Kidney (tissue), 14 donors: ENCODE results near the gene POLRMT. TPM values are rescaled to one million over a fixed set of nuclear protein-coding genes. Genes with fewer than 3 reads are reported as not detected.

ENCODE experiments used
- DNase-seq, 5 donors: peaks; one replicate each; pipeline ENCODE4 v3.0.0-alpha.2; 2013 to 2020
- FAIRE-seq: peaks from 2 replicates; lab custom pipeline; 2012; peaks lifted over from hg19 to GRCh38; lab: Jason Lieb, UNC
- H3K27ac ChIP-seq, 2 donors: one replicate each; pipeline ENCODE4 v1.7.0; 2013; ENCODE audit warnings: low read depth in 2 of 2, low read length in 2 of 2, inconsistent platforms in 1 of 2
- H3K27me3 ChIP-seq: one replicate; pipeline ENCODE4 v1.7.1; 2013; ENCODE audit warnings: low read length, inconsistent platforms; ENCODE audit not compliant: control insufficient read depth, insufficient read depth
- H3K36me3 ChIP-seq, 3 donors: one replicate each; pipeline versions ENCODE4 v1.7.0 to v1.7.1; 2013; ENCODE audit warnings: low read length in 3 of 3, control low read depth in 1 of 3, inconsistent platforms in 1 of 3; ENCODE audit not compliant: insufficient read depth in 3 of 3, control insufficient read depth in 2 of 3
- H3K4me1 ChIP-seq, 3 donors: one replicate each; pipeline versions ENCODE4 v1.7.0 to v1.7.1; 2013; ENCODE audit warnings: low read length in 3 of 3, inconsistent platforms in 1 of 3, low read depth in 1 of 3; ENCODE audit not compliant: control insufficient read depth in 2 of 3, insufficient read depth in 2 of 3
- H3K4me3 ChIP-seq, 3 donors: one replicate each; pipeline versions ENCODE4 v1.7.0 to v1.8.1; 2013; ENCODE audit warnings: low read length in 3 of 3, control low read depth in 1 of 3, inconsistent platforms in 1 of 3
- H3K9ac ChIP-seq, 3 donors: one replicate each; pipeline versions ENCODE4 v1.7.0 to v1.7.1; 2013; ENCODE audit warnings: low read length in 3 of 3, control low read depth in 1 of 3, inconsistent platforms in 1 of 3
- H3K9me3 ChIP-seq, 3 donors: one replicate each; pipeline versions ENCODE4 v1.7.0 to v1.7.1; 2013; ENCODE audit warnings: low read length in 3 of 3, control low read depth in 1 of 3, inconsistent platforms in 1 of 3; ENCODE audit not compliant: control insufficient read depth in 2 of 3, insufficient read depth in 1 of 3
- intact Hi-C: fragments of 100-400 bp; cut with DNase I; formaldehyde crosslinking; loops from one replicate; pipeline ENCODE4 v1.11.1; 2022
- polyA plus RNA-seq: library from polyadenylated mRNA; stranded (reverse); fragments of 350-450 nt; fragmentation: Illumina TruSeq; extraction: RNeasy Lipid Tissue Mini Kit (QIAGEN cat#74804); gene quantifications from one replicate; pipeline ENCODE4 v1.2.3, GENCODE V29; 2014; ENCODE audit warnings: low read depth, low replicate concordance; ENCODE audit not compliant: insufficient read depth
- total RNA-seq: library from RNA; stranded (reverse); fragmentation: NEBNext Ultra II Directional; extraction: Animal tissue kit (Norgen Biotek cat#: 25700); gene quantifications from one replicate; pipeline ENCODE4 v1.2.1, GENCODE V29; 2021
- TF ChIP-seq, protein P1 (sequence below): IDR thresholded peaks from 3 replicates; pipeline ENCODE4 v1.5.1; 2012; ENCODE audit warnings: mild to moderate bottlenecking, moderate library complexity, borderline replicate concordance; ENCODE audit not compliant: insufficient read depth; ENCODE audit errors: extremely low read depth
- donor health status: control.
- donor health status: control.
- donor health status: control.
- donor health status: control.
- donor health status: control.
- donor health status: DM: yes; HTN: yes; CAD: no.
- donor health status: Normal renal cell carcinoma (clear cell type).

Gene POLRMT
- total and polyA plus RNA-seq, 2 donors from 2014 or later = 49.8 to 117 TPM

DNA sequence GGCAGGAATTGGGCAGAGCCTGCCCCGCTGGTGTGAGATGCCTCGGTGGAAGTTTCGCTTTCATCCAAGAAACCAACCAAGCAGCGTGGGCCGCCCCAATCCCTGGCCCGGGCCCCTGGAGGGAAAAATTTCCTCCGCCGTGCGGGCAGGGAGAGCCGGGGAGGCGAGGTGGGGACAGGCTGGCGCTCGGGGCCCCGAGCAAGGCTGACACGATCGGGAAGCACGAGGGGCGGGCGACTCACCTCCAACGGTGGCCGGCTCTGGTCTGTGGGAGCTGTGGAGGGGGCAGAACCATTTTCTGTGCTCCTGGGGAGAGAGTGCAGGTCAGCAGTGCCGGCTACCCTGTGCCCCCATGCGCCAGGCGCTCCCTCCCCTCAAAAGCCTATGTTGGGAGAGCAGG lies 18.7 kb upstream of the POLRMT start:
- Histone ChIP-seq H3K4me1 (no peaks in the 10 kb centered on the region), H3K27me3 (no peaks in the 10 kb centered on the region), H3K36me3 (peaks cover 0 to 10% (median 0%) of the 10 kb centered on the region in 3 donors), H3K4me3 (no peak overlapping the region), H3K9me3 (no peaks in the 10 kb centered on the region), H3K9ac (no peak overlapping the region), H3K27ac (no peak overlapping the region)
- no peak for FAIRE-seq
- no peak for DNase-seq
- TF ChIP-seq, protein P1, sequence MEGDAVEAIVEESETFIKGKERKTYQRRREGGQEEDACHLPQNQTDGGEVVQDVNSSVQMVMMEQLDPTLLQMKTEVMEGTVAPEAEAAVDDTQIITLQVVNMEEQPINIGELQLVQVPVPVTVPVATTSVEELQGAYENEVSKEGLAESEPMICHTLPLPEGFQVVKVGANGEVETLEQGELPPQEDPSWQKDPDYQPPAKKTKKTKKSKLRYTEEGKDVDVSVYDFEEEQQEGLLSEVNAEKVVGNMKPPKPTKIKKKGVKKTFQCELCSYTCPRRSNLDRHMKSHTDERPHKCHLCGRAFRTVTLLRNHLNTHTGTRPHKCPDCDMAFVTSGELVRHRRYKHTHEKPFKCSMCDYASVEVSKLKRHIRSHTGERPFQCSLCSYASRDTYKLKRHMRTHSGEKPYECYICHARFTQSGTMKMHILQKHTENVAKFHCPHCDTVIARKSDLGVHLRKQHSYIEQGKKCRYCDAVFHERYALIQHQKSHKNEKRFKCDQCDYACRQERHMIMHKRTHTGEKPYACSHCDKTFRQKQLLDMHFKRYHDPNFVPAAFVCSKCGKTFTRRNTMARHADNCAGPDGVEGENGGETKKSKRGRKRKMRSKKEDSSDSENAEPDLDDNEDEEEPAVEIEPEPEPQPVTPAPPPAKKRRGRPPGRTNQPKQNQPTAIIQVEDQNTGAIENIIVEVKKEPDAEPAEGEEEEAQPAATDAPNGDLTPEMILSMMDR = no peak
- intact Hi-C loops = no loop called here

DNA sequence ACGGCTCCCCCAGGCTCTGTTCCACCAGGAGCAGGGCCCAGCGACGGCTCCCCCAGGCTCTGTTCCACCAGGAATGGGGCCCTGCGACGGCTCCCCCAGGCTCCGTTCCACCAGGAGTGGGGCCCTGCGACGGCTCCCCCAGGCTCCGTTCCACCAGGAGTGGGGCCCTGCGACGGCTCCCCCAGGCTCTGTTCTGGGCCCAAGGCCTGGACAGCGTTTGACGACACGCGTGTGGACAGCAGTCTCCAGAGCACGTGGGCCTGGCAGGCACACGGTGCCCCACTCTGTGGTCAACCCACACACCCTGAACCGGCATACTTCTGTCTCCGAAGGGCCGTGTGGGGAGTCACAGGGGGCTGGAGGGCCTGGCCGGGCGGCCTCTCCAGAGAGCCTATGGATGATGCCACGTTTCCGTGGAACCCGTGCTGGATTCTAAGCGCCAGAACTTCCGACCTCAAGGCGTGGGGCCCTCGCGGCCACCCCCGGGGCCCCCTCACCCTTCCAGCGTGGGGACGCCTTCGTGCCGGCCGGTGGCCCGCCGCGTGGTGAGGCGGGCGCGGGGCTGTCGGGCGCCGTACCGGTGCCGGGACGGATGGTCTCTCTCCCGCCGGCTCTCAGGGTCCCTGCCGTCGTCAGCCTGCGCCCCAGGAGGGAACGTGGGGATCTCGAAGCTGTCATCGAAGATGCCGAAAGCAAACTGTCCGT lies 17.9 kb upstream of the POLRMT start:
- Histone ChIP-seq H3K9me3 (no peaks in the 10 kb centered on the region), H3K36me3 (peaks cover 0 to 10% (median 0%) of the 10 kb centered on the region in 3 donors), H3K27me3 (no peaks in the 10 kb centered on the region), H3K4me3 (no peak overlapping the region), H3K27ac (no peak overlapping the region), H3K9ac (no peak overlapping the region), H3K4me1 (no peaks in the 10 kb centered on the region)
- no peak for FAIRE-seq
- intact Hi-C loops = no loop called here
- TF ChIP-seq, protein P1 = no peak
- DNase-seq = no peak

DNA sequence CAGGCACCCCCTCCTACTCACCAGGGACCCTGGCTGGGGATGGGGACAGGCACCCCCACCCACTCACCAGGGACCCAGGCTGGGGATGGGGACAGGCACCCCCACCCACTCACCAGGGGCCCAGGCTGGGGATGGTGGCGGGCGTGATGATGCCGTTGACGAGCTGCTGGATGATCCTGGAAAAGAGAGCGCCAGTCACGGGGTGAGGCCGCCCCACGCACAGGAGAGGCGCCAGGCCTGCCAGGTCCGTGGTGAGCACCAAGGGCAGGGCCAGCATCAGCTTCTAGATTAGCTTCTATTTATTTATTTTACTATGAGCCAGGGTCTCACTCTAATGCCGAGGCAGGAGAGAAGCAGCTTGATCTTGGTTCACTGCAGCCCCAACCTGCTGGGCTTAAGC lies 16.8 kb upstream of the POLRMT start:
- Histone ChIP-seq H3K9ac (no peak overlapping the region), H3K27ac (no peak overlapping the region), H3K36me3 (peaks cover 0 to 10% (median 0%) of the 10 kb centered on the region in 3 donors), H3K4me3 (no peak overlapping the region), H3K27me3 (no peaks in the 10 kb centered on the region), H3K9me3 (no peaks in the 10 kb centered on the region), H3K4me1 (no peaks in the 10 kb centered on the region)
- DNase-seq (no peak), FAIRE-seq (no peak)
- TF ChIP-seq, protein P1 = no peak
- intact Hi-C loops = no loop called here
